GM12891 (cell line): ENCODE results near the gene FARP1.

Experiments
- PAX5 ChIP-seq: IDR thresholded peaks from 2 replicates; pipeline ENCODE4 v1.6.1; 2011; ENCODE audit warnings: low read length, moderate library complexity, mild to moderate bottlenecking; ENCODE audit not compliant: insufficient read depth, severe bottlenecking
- POLR2A ChIP-seq: IDR thresholded peaks from 2 replicates; pipeline ENCODE4 v1.6.1; 2011; ENCODE audit warnings: low read depth, low read length, control low read depth
- POLR2AphosphoS5 ChIP-seq: IDR thresholded peaks from 2 replicates; pipeline ENCODE4 v1.6.1; 2011; ENCODE audit warnings: low read depth, low read length, control low read depth
- POU2F2 ChIP-seq: IDR thresholded peaks from 2 replicates; pipeline ENCODE4 v1.6.1; 2011; ENCODE audit warnings: low read depth, mild to moderate bottlenecking, control low read depth, low read length, moderate library complexity
- SPI1 ChIP-seq: IDR thresholded peaks from 2 replicates; pipeline ENCODE4 v1.6.1; 2011; ENCODE audit warnings: low read depth, low read length, control low read depth
- TAF1 ChIP-seq: IDR thresholded peaks from 2 replicates; pipeline ENCODE4 v1.6.1; 2011; ENCODE audit warnings: low read depth, low read length, control low read depth

DNA sequence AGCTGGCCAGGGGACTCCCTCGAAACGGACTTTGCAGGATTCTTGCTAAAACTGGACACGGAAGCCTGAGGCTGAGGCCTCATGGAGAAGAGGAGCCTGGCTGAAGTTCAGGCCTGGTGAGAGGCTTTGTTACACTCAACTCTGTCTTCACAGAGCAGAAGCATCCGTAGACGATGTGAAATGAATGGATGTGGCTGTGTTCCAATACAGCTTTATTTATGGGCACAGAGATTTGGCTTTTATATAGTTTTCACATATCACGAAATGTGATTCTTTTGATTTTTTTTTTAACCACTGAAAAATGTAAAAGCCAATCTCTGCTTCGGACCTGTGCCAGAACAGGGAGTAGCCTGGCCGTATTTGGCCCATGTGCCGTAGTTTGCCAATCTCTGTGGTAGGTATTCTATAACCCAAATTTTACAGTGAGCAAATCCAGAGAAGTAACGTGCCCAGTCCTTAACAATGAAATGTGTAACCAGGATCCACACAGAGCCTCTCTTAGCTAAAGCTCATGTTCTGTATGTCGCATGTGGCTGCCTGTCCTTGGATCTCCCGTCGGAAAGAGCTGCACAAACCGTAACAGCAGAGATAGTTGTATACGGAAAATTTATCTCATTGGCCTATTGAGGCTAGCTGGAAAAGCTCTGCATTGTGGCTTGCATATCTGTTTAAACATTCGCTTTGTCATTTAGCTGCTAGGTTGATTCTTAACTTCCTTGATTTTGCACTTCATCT lies 205.7 kb downstream of the FARP1 start:
- TF ChIP-seq POLR2AphosphoS5 (no peak), POLR2A (no peak), PAX5 (no peak), TAF1 (no peak), POU2F2 (no peak), SPI1 (no peak)
